ENCODE data around the gene NPTX1.

- TF ChIP-seq CTCF (IDR thresholded peaks at IDR 0.05) (no peak), POLR2A (IDR thresholded peaks at IDR 0.05) (no peak), EP300 (IDR thresholded peaks at IDR 0.05; ENCODE audit: low read depth) (no peak), POLR2AphosphoS5 (IDR thresholded peaks at IDR 0.05) (no peak)
Measured at GRCh38 chr17:80504686-80505413, 28.4 kb upstream of the NPTX1 start.
